Chondrocyte (in vitro differentiated cells): ENCODE results near the gene TCF7L1. TPM values are rescaled to one million over a fixed set of nuclear protein-coding genes. Genes with fewer than 3 reads are reported as not detected.
A peak's percentile ranks its signal among the peaks of the same experiment; 100 is the strongest.

Experiments
- DNase-seq: peaks from one replicate; pipeline ENCODE4 v3.0.0; 2021; ENCODE audit warnings: mixed read lengths, low spot score
- H3K27ac Mint-ChIP-seq: one replicate; pipeline ENCODE4 v1.8.0; 2021; ENCODE audit warnings: mild to moderate bottlenecking, moderate library complexity, mixed read lengths; ENCODE audit not compliant: unreplicated experiment
- H3K27me3 Mint-ChIP-seq: 2 replicates; pipeline ENCODE4 v1.8.0; 2021; ENCODE audit warnings: low read depth, mixed read lengths
- H3K36me3 Mint-ChIP-seq: 2 replicates; pipeline ENCODE4 v1.8.0; 2021; ENCODE audit warnings: low read depth, mixed read lengths
- H3K4me1 Mint-ChIP-seq: 2 replicates; pipeline ENCODE4 v1.8.0; 2021; ENCODE audit warnings: low read depth, mild to moderate bottlenecking, mixed read lengths
- H3K4me3 Mint-ChIP-seq: one replicate; pipeline ENCODE4 v1.8.0; 2021; ENCODE audit warnings: mild to moderate bottlenecking, moderate library complexity, mixed read lengths; ENCODE audit not compliant: unreplicated experiment
- H3K9me3 Mint-ChIP-seq: 2 replicates; pipeline ENCODE4 v1.8.0; 2021; ENCODE audit warnings: low read depth, mixed read lengths
- total RNA-seq: library from RNA; stranded (reverse); gene quantifications from 3 replicates; pipeline ENCODE4 v1.2.1, GENCODE V29; 2021
- TF ChIP-seq, protein P1 (sequence below): fragments of 200-600 bp; sonication (generic); IDR thresholded peaks from 2 replicates; pipeline ENCODE4 v1.5.0; 2021; ENCODE audit warnings: antibody characterized with exemption, mild to moderate bottlenecking, moderate library complexity

Gene TCF7L1
- total RNA-seq, 1 donor from 2014 or later = 35.0 TPM

DNA sequence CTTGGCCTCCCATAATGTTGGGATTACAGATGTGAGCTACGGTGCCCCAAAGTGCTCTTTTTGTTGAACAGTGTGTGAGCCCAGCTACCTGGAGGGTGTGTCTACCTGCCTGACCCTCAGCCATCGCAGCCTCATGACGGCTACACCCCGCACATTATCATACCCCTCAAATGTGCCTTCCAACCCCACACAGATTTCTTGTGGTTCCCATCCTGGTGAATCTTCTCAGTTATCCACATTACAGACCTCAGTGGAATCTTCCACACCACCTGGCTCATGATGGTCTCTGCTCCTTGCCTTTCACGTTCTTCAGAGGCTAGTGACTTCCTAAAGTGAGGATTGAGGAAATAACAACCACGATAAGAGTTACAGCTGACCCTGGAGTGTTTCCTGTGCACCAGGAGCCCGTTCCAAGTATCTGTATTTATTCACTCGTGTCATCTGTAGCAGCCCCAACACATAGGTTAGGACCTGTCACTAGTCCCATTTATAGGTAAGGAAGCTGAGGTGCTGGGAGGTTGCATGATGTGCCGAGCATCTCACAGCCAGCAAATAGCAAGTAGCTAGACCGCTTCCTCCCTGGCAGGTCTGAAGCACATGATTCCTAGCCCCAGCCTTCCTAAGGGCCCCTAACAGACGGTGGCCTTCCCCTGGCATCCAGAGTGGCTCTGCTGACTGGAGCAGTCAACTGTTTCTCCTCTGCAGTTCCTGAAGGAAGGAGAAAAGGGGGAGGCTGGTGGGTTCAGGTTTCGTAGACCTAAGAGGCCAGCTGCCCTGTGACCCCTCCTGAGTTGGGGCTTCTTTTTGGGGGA lies 47.3 kb downstream of the TCF7L1 start:
- Mint-ChIP-seq H3K27me3 (no peaks in the 10 kb centered on the region), H3K4me1 (peaks cover 72% of the 10 kb centered on the region), H3K27ac (no peak overlapping the region), H3K36me3 (peaks cover under 1% of the 10 kb centered on the region), H3K4me3 (no peak overlapping the region), H3K9me3 (no peaks in the 10 kb centered on the region)
- peak; percentile 47 for DNase-seq
- TF ChIP-seq, protein P1, sequence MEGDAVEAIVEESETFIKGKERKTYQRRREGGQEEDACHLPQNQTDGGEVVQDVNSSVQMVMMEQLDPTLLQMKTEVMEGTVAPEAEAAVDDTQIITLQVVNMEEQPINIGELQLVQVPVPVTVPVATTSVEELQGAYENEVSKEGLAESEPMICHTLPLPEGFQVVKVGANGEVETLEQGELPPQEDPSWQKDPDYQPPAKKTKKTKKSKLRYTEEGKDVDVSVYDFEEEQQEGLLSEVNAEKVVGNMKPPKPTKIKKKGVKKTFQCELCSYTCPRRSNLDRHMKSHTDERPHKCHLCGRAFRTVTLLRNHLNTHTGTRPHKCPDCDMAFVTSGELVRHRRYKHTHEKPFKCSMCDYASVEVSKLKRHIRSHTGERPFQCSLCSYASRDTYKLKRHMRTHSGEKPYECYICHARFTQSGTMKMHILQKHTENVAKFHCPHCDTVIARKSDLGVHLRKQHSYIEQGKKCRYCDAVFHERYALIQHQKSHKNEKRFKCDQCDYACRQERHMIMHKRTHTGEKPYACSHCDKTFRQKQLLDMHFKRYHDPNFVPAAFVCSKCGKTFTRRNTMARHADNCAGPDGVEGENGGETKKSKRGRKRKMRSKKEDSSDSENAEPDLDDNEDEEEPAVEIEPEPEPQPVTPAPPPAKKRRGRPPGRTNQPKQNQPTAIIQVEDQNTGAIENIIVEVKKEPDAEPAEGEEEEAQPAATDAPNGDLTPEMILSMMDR = no peak

GRCh38 chr2:85181134-85181631 lies 48.0 kb downstream of the TCF7L1 start:
- H3K27ac Mint-ChIP-seq = no peak overlapping the region
- no peak overlapping the region for H3K4me3 Mint-ChIP-seq
- no peaks in the 10 kb centered on the region for H3K27me3 Mint-ChIP-seq
- H3K36me3 Mint-ChIP-seq = peaks cover 3% of the 10 kb centered on the region
- TF ChIP-seq, protein P1 = peak; percentile 64
- peaks cover 65% of the 10 kb centered on the region for H3K4me1 Mint-ChIP-seq
- no peaks in the 10 kb centered on the region for H3K9me3 Mint-ChIP-seq
- DNase-seq = peak; percentile 49

DNA sequence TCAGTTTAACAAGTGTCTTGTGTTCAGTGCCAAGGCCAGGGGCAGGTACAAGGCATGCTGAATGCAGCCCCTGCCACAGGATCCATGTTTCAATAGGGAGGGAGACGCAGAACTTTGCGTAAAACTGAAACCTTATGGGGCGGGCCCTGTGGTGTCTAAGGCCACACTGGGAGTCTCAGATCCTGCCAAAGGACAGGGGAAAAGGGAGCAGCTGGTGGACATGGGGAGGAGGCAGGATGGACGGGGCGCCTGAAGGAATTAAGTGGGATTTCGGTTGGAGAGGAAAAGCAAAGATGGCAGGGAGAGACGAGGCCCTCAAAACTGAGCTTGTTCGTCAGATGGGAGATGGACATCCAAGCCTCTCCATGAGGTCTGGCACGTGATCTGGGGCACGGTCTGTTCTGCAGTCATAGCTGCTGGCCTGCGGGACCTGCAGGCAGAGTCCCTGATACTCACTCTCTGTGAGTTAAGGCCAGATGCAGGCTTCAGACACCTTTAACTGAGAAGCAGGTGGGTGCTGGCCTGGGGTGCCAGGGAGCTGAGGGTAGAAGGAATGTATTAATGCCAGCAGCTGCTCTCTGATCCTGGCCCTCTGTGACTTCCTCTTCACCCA lies 48.8 kb downstream of the TCF7L1 start:
- no peak for DNase-seq
- Mint-ChIP-seq H3K4me3 (no peak overlapping the region), H3K36me3 (peaks cover 3% of the 10 kb centered on the region), H3K9me3 (no peaks in the 10 kb centered on the region), H3K27ac (no peak overlapping the region), H3K27me3 (no peaks in the 10 kb centered on the region), H3K4me1 (peaks cover 61% of the 10 kb centered on the region)
- TF ChIP-seq, protein P1 = no peak

GRCh38 chr2:85183076-85183475 lies 49.9 kb downstream of the TCF7L1 start:
- H3K27ac Mint-ChIP-seq = no peak overlapping the region
- H3K9me3 Mint-ChIP-seq = no peaks in the 10 kb centered on the region
- DNase-seq = no peak
- no peaks in the 10 kb centered on the region for H3K27me3 Mint-ChIP-seq
- H3K4me1 Mint-ChIP-seq = peaks cover 58% of the 10 kb centered on the region
- TF ChIP-seq, protein P1 = no peak
- peaks cover 3% of the 10 kb centered on the region for H3K36me3 Mint-ChIP-seq
- no peak overlapping the region for H3K4me3 Mint-ChIP-seq

DNA sequence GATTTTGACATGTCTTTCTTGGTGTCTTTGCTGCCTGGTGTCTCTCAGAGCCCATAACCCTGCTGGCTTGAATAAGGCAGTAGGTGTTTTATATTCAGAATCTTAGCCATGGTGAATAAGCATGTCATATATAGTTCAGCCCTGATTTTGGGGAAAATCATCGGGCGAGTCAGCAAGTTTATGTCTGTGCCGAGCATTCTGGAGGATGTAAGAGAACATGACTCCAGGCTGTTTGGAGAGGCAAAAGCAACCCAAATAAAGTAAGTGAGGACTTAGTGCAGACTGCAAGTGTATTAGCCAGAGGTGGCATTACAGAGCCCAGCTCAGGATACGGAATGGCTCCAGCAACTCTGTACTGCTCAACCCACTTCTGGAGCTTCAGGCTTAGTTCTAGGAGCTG lies 50.3 kb downstream of the TCF7L1 start:
- H3K36me3 Mint-ChIP-seq = peaks cover 3% of the 10 kb centered on the region
- H3K9me3 Mint-ChIP-seq = no peaks in the 10 kb centered on the region
- no peak for DNase-seq
- TF ChIP-seq, protein P1 = no peak
- no peak overlapping the region for H3K27ac Mint-ChIP-seq
- no peak overlapping the region for H3K4me3 Mint-ChIP-seq
- H3K27me3 Mint-ChIP-seq = no peaks in the 10 kb centered on the region
- peaks cover 56% of the 10 kb centered on the region for H3K4me1 Mint-ChIP-seq
